NCI-H146 treated with DMSO at 0.1 percent for 48 hours (cell line): ENCODE results near the gene DYNC2LI1.

ENCODE experiments used
- DNase-seq: peaks from one replicate; lab custom pipeline; 2025; ENCODE audit not compliant: unreplicated experiment; lab: John Stamatoyannopoulos, UW

DYNC2LI1 gene

DNA sequence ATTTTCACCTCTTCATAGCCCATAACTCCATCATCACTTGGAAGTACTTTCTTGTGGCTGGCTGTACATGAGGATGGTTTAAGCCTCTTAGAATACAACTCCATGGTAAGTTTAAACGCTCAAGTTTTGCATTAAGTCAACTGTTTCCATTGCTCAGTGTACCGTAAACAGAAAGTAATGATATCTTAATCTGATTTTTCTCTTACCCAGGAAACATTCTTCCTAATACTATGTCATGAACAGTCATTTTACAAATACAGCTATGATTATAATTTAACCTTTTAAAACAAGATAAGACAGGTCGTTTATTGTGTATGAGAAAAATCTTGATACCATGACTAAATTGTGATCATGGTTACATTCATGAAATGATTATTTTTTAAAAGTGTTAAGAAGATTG lies 11.6 kb upstream of the DYNC2LI1 start:
- DNase-seq = no peak

DNA sequence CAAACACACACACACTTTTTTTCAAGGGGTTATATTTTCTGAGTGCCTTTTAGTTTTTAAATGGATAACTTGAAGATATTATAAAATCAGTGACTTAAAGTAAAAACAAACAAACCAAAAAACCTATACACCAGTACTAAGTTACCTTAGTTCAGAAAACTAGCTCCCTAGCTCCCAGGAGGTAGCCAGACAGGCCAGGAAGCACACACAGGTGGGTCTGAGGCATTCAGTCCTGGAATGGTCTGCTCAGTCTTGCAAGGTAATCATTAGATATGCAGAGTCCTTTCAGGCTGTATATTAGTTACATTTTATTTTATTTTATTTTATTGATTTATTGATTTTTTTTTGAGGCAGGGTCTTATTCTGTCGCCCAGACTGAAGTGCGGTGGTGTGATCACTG lies 10.7 kb upstream of the DYNC2LI1 start:
- no peak for DNase-seq

DNA sequence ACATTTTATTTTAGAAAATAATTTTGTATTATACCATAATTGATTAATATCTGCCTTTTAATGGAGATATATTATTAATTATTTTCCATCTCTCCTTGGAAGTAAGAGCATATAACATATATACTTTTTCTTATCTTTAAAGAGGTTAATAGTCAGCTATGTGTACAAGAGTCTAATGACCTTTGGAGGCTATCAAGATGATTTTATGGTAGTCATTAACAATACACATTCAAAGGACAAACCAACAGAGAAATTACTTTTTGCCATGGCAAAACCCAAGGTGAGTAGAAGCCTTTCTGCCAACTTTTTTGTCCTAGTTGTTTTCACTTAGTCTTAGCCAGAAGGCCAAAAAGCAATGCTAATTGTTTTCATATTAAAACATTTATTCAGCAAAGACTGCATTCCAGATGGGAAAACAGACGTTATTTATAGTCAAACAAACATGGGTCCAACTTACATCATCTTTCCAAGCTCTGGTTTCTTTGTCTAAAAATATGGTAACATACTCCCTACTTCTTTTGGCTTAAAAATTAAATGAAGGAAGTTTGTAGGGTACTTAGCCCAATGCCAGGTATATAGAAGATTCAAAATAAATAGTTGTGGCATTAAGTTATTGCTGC lies 9.6 kb upstream of the DYNC2LI1 start:
- DNase-seq = no peak

DNA sequence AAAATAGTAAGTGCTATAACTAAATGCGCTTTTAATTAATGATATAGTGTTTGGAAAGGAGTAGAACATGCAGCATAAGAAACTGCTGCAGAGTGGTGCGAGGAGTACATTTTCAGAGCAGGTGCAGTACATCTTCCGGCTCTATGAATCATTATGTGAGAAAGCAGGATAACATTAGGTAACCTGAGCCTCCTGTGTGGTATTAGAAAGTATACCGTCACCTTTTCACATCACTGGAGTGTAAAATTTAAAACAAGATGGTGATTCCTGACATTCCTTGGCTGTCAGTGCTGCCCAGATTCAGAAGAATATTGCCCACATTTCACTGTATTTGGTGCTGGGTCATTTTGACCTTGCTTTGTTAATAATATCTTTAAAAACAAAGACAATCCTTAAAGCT lies 7.8 kb upstream of the DYNC2LI1 start:
- DNase-seq = peak; percentile 49

DNA sequence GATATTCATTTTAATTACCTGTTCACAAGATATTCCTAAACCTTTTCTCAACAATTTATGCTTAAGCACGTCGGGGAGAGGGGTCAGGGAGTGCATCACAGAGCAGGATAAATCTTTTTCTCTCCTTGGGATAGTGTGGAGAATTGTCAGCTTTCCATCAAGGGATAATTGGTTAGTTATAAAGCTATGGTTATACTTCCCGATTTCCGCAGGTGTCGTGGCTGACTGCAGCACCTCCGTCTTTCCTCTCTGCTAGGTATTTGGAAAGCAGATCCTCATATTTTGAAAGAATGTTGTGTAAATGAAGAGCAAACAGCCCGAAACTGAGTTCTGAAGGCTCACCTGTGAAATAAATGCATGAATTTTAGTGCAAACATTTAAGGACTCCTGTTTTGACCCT lies 778 bp downstream of the DYNC2LI1 start:
- DNase-seq = peak; percentile 54

DNA sequence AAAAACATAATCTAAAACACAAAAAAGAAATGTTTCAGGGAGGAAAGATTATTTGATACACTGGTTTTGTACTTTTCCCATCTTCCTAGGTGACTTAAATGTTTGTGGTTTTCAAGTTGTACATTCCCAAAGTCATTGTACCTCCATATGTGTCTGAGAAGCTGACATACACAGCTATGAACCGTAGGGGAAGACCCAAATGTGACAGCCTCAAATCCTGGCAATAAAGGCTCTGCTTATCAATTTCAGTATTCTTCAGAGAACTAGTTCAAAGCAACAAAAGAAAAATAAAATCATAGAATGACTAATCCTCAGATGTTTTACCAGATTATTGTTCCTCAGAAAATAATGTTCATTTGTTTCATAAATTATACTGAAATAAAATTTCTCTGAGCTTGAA lies 2.5 kb downstream of the DYNC2LI1 start:
- DNase-seq = no peak

DNA sequence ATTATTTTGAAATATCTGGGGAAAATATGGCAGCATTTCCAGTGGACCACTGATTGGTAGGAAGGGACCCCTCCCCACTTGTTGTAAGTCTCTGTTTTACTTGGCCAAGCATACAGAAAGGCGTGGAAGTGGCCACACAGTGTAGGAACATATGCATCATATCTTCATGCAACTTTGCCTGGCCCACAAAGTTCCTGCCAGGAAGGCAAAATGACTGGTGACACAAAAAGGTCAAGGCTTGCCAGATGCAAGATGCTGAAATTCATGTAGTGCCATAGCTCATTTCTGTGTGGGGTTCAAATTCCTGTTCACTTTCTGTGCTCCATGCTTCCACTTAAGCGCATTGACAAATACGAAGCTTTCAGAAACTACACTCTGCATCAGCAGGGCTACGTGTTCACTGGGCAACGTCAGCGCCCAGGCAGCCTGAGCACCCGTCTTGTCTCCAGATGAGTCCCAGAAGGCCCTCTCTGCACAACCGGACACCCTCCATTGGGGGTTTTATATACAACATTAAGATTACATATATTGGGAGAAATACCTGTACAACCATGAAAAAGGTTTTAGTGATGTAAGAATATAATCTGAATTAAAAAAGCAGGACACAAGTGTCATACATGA lies 3.6 kb downstream of the DYNC2LI1 start:
- DNase-seq = no peak

DNA sequence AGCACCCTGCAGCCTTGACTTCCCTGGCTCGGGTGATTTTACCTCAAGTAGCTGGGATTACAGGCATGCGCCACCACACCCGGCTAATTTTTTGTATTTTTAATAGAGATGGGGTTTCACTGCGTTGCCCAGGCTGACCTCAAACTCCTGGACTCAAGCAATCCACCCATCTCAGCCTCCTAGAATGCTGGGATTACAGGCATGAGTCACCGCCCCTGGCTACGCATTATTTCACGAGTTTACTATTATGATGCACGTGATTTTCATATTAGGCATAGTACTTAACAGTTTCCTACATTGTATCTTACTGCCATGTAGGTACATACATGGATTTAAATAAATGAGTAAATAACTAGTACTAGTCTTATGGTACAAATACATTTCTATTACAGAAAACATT lies 4.4 kb downstream of the DYNC2LI1 start:
- DNase-seq = no peak

DNA sequence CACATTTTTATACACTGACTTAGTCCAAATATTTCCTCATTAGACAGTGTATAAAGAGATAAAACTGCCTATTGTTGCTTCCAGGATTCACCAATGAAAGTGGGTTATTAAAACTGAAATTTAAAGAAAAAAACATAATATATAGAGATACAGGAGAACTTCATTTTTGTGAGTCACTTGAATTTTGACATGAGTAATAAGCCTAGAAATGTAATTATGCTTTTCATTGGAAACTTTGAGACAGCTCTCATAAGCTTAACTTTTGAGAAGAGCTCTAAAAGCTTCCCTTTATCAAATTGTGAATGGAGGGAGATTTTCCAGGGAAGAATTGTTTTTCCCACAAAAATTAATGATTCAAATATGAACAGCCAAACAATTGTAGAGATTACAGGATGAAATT lies 14.1 kb downstream of the DYNC2LI1 start:
- no peak for DNase-seq

DNA sequence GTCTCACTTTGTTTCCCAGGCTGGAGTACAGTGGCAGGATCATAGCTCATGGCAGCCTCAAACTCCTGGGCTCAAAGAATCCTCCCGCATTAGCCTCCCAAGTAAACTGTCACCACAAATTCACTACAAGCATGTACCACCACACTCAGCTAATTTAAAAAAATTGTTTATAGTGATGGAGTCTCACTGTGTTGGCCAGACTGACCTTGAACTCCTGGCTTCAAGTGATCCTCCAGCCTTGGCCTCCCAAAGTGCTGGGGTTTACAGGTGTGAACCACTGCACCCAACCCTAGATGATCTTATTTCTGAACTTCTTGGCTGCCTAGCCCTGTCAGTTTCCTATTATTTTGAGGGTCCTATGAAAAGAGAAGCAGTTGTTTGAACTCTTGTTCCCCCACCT lies 14.8 kb downstream of the DYNC2LI1 start:
- DNase-seq = no peak

DNA sequence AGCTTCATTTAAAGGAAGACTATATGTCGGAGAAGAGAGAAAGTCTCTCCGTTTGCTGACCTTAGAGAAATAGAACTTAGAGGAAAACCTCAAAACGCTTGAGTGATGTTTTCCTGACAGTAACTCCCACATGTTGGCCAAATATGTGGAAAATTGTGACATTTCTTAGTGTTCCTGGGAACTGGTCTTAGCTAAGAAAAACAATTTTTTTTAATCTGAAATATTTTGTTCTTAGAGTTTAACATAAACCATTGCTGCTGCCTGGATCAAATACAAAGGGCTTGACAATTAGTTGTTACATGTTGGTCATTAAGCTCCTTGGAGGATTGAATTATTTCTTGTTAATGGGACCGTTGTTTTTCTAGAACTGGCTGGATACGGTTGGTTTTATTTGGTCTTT lies 16.3 kb downstream of the DYNC2LI1 start:
- DNase-seq = no peak

DNA sequence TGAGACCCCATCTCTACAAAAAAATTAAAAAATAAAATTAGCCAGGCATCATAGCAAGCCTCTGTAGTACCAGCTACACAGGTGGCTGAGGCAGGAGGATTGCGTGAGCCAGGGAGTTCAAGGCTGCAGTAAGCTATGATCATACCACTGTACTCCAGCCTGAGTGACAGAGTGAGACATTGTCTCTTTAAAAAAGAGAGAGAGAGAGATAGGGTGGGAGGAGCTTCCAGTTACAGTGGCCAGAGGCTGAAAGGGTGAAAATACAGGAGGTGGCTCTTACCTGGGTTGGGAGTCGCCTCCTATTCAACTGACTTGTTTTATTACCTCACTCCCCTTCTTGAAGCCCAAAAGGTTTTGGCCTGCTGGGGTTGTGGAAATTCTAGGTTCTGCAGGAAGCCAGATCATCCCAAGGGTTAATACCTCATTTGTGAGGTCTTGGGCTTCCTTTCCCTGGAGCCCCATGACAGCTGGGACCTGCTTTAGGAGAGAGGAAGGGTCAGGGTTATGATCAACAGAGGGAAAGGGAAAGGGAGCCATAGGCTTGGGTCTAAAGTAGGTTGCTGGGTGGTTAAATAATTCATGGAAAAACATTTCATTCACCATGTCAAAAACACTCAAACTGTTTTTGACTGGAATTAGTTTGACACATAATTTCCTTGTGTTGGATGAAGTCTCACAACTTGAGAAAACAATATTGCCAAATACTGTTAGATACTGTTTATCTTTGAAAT lies 17.4 kb downstream of the DYNC2LI1 start:
- no peak for DNase-seq

DNA sequence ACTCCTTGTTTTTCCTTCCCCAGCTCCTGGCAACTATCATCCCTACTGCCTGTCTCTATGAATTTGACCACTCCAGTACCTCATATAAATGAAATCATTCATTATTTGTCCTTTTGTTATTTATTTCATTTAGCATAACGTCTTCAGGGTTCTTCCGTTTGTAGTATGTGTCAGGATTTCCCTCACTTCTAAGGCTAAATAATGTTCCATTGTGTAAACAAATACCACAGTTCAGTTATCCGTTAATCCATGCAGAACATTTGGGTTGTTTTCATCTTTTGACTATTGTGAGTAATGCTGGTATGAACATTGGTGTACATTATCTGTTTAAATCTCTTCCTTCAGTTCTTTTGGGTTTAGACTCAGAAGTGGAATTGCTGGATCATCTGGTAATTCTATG lies 18.8 kb downstream of the DYNC2LI1 start:
- no peak for DNase-seq

DNA sequence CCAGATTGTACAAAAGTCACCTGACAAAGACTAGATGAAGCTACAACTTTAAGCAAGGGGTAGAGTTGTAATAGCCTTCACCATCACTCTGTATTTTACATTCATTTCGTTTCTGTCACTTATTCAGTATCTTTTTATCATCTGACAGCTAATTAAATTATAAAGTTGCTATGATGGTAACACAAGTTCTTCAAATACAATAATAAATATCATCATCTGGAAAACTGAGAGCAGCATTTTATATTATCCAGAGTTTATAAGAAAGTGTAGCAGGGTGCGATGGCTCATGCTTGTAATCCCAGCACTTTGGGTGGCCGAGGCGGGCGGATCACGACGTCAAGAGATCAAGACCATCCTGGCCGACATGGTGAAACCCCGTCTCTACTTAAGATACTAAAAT lies 21.1 kb downstream of the DYNC2LI1 start:
- no peak for DNase-seq

DNA sequence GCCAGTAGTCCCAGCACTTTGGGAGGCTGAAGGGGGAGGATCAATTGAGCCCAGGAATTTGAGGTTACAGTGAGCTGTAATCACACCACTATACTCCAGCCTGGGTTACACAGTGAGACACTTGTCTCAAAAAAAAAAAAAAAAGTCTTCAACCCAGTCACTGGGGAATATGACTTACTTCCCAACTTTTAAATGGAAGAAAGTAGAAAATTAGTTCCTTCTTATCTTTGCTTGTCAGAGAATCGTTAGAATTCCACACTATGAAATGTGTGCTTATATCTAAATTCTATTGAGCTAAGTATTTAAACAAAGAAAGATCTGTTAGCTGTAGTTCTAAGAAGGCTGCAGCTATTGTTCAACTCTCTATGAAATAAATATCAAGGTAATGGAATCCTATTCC lies 22.4 kb downstream of the DYNC2LI1 start:
- DNase-seq = no peak

DNA sequence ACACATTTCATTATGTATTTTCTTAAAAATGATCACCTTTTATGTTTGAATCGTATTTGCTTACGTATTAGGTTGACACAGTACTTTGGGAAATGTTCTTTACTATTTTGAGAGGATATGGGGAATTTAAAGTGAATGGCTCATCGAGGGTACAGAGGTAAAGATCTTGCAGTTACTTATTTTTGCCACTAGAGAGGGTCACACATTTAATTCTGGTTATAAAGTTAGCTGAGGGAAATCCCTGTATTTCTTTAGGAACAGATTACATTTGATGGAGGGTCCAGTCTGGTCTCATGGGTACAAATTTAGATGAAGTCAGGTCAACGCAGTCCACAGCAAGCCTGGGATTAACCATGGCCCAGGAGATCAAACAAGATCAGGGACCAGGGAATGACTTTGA lies 24.5 kb downstream of the DYNC2LI1 start:
- DNase-seq = no peak

DNA sequence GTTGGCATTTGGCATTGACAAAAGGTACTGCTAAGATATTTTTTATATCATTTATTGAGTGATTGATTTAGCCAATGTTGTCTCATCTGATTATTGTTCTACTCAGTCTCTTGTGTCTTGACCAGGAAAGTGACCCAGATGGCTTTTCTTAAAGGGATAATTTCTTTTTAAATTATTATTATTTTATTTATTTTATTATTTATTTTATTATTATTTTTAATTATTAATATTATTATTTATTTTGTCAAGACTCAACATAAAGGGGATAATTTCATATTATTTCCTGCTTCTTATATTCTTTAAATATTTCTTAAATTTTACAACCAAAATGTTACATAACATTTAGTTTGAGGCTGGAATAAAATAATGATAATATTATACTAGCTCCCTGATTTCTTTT lies 27.1 kb downstream of the DYNC2LI1 start:
- no peak for DNase-seq

DNA sequence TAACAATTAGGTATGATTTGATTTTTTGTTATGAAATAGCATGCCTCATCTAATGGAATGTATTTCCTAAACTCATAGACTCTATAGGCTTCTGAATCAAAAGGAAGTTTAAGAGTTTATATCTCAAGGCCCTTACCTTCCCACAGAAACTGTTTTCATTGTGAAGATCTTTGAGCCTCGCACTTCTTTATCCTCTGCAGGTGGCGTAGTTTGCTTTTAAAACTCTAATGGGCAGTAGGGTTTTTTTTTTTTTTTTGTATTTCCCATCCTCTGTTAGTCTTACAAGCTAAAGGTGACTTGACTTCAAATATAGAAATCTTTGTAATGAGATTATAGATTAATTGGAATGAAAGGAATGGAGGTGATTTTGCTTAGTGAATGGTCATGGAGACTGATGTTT lies 28.3 kb downstream of the DYNC2LI1 start:
- no peak for DNase-seq

DNA sequence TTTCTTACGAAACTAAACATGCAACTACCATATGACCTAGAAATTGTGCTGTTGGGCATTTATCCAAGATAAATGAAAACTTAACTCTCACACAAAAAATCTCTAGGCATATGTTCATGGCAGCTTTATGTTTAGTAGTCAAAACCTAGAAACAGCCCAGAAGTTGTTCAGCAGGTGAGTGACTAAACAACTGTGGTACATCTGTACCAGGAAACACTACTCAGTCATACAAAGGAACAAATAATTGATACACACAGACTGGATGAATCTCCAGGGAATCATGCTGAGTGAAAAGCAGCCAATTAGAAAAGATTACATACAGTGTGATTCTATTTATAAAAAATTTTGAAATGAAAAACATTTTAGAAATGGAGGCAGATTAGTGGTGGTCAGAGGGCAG lies 29.3 kb downstream of the DYNC2LI1 start:
- no peak for DNase-seq

DNA sequence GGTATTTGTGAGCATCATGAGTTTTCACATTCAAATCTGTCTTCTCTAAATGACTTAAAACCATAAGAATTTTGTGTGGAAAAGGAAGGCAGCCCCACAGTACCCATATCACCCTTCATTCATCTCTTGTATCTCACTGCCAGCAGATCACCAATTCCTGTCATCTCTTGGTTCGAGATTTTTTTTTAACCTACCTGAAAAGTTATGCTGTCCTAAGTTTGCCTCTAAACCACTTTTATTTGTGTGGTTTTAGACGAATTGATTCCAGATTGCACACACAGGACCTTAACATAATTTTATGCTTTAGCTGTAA lies 32.8 kb downstream of the DYNC2LI1 start:
- DNase-seq = no peak

DNA sequence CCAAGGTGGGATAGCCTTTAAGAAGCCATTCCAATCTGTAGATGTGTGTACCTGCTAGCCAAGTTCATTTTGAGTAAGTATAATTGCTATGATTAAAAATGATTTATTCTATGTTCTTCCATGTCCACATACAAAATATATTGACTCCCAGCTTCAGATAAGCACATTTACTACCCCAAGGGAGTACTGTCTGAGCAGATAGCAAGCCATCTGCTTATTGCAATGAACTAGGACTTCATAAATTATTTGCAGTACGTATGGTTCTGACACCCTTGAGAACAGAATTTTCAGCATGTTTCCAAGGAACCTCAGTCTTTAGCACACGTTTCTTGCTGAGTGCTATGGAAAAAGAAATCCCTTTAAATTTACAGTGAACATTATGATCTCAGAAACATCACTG lies 36.6 kb downstream of the DYNC2LI1 start:
- no peak for DNase-seq

DNA sequence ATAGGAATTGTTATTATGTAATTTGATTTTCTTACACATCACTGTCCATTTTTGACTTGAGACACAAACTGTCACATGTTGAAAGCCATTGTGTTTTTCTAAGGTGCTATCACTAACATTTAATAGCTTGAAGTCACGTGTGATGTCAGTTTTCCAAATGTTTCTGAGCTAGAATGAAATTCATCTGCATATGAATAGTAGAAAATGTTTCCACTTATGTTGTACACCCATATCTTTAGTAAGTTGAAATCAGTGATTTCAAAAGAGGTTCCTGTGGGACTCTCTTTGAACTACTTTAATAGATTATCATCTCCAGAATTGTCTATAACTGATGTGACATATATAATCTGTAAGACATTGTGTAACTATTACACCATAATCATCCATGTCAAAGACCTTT lies 37.0 kb downstream of the DYNC2LI1 start:
- DNase-seq = no peak

DNA sequence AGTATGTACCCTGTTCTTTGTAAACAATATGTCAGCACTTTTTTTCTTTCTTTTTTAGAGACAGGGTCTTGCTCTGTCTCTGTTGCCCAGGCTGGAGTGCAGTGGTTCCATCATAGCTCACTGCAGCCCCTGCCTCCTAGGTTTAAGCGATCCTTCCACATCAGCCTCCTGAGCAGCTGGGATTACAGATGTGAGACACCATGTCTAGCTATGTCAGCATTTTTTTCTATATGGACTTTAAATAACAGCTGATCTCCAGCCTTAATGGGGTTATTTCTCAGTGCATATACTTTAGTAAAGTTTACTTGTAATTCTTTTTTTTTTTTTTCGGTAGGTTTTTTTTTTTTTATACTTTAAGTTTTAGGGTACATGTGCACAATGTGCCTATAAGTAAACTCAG lies 38.2 kb downstream of the DYNC2LI1 start:
- no peak for DNase-seq
